Measurements from ENCODE around the gene SCAPER.
"Not testable (repeated sequence)": the region's sequence is repeated elsewhere in the genome, so short reads cannot be mapped to it uniquely, and the experiment has no call there.

SCAPER gene

DNA sequence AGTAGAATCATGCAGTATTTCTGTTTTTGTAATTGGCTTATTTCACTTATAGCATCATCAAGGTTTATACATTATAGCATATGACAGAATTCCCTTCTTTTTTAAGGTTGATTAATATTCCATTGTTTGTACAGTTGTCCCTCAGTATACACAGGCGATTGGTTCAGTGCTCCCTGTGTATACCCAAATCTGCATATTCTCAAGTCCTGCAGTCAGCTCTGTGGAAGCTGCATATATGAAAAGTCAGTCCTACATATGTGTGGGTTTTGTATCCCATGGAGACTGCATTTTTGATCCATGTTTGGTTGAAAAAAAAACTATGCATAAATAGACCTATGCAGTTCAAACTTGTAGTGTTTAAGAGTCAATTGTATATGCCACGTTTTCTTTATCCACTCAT, 440.9 kb downstream of the SCAPER start:
- no peak for DNase-seq

- DNase-seq = no peak
Measured at GRCh38 chr15:76460871-76461270, 444.3 kb downstream of the SCAPER start.

DNA sequence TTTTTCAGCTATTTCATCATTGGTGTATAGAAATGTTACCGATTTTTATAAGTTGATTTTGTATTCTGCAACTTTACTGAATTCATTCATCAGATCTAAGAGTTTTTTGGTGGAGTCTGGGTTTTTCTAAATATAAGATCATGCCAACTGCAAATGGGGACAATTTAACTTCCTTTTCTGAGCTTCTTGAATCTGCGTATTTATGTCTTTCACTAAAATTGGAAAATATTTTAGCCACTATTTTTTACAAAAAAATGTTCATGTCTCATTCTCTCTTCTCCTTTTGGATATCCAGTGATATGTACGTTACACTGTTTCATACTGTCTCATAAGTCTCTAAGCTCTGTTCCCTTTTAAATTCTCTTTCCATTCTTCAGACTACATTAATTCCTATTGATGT, 444.8 kb downstream of the SCAPER start:
- no peak for DNase-seq

DNA sequence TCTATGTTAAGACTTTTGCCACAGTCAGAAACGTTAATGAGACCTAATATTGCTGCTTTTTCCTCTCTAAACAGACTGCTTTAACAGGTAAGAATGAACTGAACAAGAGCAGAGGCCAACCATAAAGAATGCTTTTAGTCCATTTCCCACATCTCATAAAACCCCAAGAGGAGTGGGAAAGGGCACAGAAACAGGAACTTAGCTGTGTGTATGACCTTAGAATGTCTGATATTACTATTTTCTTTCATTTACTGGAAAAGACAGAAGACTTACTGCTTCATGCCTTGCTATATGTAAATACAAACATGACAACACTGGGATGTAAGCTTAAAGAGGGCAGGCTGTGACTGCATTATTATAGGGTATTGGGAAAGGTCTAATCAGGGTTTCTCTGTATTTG, 453.6 kb downstream of the SCAPER start:
- DNase-seq = no peak

GRCh38 chr15:76449455-76449854, 455.7 kb downstream of the SCAPER start:
- DNase-seq = no peak

GRCh38 chr15:76448755-76449154, 456.4 kb downstream of the SCAPER start:
- DNase-seq = no peak

GRCh38 chr15:76447728-76448441, 457.3 kb downstream of the SCAPER start:
- DNase-seq = no peak

DNA sequence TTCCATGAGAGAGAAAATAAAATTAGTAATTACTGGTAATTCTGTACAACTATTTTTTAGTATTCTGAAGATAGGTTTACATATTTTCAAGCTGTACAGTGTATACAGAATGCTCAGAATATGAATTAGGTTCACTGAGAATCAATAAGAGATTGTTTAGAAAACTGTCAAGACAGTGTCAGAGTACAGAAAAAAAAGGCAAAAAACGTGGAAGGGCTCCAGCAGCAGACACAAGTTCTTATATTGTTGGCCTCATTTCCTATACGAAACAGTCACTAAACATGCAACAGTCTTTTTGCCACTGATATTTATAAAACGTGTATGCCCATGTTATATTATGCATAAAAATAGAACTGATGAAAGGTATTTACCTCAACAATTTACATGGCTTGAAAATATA, 464.7 kb downstream of the SCAPER start:
- DNase-seq = no peak

DNA sequence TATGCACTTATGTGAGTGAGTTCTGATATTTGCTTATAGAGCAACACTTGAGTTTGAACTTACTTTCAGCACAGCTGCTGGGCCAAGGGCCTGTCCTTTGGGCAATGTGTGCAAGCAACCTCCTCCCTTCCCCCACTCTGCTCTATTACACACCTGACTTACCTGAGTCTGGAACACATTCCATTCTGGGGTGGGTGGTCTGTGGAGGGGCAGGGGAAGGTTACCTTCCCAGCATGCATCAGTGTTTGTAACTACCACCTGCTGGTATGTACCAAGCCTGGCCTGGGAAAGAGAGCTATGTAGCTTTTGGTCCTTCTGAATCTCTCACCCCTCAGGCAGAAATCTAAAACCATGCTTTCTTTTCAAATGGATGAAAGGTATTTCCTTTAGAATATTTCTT, 465.6 kb downstream of the SCAPER start:
- no peak for DNase-seq

DNA sequence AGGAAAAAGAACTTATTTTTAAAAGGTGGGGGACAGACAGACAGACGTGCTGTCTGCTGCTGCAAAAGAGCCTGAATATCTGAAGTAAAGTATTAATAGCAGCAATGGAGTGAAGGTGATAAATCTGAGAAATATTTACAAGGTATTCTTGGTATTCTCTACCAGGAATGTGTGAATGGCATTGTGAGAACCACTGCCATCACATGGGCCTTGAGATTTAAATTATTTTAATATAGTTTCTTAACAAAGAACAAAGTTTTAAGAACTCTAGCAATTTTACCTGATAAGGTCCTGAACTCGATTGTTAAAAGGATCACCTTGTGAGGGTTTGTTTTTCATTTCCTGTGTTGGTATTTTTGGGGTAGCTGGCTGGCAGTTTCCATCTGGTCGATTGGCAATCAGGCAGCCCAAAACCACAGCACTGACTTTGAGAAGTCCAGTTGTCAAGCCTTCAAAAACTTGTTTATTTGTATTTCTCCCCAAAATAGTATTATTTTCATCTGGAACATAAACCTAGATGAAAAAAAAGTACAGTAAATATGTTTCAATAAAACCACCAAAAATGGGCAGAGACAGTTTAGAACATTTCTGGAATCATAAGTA, 471.2 kb downstream of the SCAPER start:
- no peak for DNase-seq

GRCh38 chr15:76433036-76433435, 472.1 kb downstream of the SCAPER start:
- not testable (repeated sequence) for DNase-seq

GRCh38 chr15:76432604-76433003, 472.5 kb downstream of the SCAPER start:
- no peak for DNase-seq

- no peak for DNase-seq
Measured at GRCh38 chr15:76431971-76432370, 473.2 kb downstream of the SCAPER start.

GRCh38 chr15:76430711-76431110, 474.4 kb downstream of the SCAPER start:
- DNase-seq = not testable (repeated sequence)

- no peak for DNase-seq
Measured at GRCh38 chr15:76429661-76430060, 475.5 kb downstream of the SCAPER start.

DNA sequence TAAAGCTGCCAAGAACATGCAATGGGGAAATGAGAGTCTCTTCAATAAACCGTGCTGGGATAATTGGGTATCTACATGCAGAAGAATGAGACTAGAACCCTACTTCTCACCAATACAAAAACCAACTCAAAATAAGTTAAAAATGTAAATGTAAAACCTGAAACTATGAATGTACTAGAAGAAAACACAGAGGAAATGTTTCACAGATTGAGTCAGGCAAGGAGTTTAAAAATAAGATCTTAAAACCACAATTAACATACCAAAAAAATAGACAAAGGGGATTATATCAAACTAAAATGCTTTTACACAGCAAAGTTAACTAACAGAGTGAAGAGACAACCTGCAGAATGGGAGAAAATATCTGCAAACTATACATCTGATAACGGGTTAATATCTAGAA, 478.2 kb downstream of the SCAPER start:
- no peak for DNase-seq

DNA sequence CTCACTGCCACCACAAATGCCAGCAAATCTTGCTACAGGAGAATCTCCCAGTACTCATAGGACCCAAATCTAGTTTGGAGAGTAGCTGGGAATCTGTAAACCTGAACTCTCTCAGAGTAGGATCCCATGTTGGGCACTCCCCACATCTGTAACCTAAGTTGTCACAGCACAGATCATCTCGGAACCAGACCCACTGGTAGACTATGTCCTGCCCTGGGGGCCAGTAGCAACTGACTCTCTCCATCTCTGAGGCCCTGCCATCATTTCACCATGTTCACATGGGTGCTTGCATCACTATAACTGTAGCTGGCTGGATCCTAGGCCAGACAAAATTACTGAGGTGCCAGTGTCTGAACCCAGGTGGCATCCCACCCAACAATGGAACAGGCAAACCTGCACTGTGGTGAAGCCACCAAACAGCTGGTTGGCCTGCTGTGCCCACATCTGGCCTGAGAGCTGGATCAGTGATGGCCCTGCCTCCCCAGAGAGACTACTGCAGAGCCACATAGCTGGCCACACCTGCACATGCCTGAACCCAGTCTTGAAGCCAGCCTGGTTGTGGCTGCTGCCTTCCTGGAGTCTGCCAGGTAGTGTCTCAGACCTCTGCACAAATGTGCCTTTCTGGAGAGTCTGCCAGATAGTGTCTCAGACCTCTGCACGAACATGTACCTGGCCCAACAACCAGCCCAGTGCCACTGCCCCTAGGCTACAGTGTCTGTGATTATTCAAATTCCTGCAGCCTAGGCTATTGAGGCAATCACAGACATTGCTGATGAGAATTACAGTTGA, 486.6 kb downstream of the SCAPER start:
- no peak for DNase-seq

GRCh38 chr15:76401285-76401684, 503.9 kb downstream of the SCAPER start:
- DNase-seq = no peak

- no peak for DNase-seq
Measured at GRCh38 chr15:76398317-76399104, 506.6 kb downstream of the SCAPER start.

DNA sequence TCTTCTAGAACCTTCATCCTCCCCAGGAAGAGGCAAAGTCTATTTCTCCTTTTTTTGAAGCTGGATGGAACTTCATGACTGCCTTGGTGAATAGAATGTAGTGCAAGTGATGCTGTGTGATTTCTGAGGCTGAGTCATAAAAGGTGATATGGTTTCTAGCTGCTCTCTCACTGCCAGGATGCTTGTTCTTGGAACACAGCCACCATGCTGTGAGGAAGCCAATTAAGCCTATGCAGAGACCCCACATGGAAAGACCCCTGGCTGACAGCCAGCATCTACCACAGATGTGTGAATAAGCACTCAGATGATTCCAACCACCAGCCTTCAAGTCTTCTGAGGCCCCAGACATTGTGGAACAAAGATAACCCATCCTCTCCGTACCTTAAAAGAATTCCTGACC, 511.5 kb downstream of the SCAPER start:
- no peak for DNase-seq

- no peak for DNase-seq
Measured at GRCh38 chr15:76391847-76392246, 513.3 kb downstream of the SCAPER start.

- DNase-seq = no peak
Measured at GRCh38 chr15:76391309-76391708, 513.8 kb downstream of the SCAPER start.

DNA sequence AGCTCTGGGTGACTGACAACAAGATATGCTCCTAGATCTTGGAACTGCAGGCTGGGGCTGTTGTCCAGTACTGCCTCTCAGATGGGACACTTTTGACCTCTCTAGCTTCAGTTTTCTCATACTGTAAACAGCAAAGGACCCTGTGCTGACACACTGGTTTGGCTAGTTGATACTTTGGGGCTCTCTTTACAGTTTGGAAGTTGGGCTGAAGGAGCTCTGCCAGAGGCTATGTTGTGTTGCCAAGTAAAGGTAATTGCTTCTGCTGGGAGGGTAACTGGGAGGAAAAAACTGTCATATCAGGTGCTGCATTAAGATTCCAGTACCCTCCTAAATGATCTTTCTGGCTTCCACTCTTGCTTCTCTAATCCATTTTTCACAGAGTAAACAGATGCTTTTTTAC, 514.6 kb downstream of the SCAPER start:
- DNase-seq = no peak

Measured in stimulated activated naive CD4-positive, alpha-beta T cell (primary cell).